ENCODE results near the gene INSR.
"Not testable (repeated sequence)": the region's sequence is repeated elsewhere in the genome, so short reads cannot be mapped to it uniquely, and the experiment has no call there.

INSR gene

DNA sequence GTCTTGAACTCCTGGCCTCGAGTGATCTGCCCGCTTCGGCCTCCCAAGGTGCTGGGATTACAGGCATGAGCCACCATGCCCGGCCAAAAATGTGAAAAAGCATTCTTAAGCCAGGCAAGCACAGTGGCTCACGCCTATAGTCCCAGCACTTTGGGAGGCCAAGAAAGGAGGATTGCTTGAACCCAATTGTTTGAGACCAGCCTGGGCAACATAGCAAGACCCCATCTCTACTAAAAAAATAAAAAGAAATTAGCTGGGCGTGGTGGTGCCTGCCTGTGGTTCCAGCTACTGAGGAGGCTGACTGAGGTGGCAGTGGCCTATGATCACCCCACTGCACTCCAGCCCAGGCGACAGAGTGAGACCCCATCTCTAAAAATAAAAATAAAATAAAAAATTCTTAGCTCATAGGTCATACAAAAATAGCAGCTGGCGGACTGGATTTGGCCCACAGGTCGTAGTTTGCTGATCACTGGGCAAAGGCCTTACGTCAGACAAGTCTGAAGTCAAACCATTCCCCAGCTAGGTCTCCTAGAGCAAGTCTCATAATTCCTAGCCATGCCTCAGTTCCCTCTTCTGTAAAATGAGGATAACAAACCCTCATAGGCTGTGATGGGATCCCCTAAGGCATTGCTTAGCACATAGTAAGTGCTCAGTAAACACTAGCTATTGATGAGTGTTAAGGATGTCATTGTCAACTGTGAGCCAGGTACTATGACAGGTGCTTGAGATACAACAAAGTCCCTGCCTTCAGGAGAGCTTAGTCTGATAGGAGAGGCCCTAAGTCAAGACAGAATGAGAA, 36.0 kb downstream of the INSR start:
- no peak for DNase-seq (ENCODE audit: low read depth)

DNA sequence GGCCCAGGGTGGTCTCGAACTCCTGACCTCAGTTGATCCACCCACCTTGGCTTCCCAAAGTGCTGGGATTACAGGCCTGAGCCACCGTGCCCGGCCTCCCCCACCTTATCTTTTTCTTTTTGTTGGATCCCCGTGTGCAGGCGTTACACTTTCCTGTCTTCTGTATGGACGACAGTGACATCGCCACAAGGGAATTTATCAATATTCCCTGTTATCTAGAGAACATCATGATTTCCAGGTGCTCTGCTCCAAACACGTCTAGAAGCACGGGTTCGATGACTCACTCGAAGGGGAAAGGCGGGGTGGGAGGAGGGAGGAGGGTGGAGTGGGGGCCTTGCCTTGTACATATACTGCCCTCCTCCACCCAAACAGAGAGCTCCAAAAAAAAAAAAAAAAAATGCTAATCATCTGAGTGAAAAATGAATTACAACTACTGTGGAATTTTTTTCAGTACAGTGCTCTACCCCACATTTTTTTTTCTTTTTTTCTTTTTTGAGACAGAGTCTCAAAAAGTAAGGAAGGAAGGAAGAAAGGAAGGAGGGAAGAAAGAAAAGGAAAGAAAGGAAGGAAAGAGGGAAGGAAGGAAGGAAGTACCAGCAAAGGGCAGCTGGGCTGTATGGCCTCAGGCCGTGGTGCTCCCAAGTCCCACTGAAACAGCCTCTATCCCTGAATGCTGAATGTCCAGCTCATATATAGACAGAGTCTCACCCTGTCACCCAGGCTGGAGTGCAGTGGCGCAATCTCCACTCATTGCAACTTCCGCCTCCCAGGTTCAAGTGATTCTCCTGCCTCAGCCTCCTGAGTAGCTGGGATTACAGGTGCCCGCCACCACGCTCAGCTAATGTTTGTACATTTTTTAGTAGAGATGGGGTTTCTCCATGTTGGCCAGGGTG, 36.8 kb downstream of the INSR start:
- DNase-seq (ENCODE audit: low read depth): no peak

DNA sequence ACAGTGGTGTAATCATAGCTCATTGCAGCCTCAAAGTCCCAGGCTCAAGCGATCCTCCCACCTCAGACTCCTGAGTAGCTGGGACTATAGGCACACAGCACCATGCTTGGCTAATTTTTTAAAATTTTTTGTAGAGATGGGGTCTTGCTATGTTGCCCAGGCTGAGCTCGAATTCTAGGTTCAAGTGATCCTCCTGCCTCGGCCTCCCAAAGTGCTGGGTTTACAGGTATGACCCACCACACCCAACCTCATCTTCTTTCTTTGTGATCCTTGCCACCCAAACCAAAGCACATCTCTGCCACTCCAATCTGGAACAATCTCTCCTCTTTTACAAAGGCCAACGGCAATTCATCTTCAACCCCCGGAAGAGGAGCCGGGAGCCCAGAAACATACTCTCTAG, 38.6 kb downstream of the INSR start:
- DNase-seq (ENCODE audit: low read depth): no peak

DNA sequence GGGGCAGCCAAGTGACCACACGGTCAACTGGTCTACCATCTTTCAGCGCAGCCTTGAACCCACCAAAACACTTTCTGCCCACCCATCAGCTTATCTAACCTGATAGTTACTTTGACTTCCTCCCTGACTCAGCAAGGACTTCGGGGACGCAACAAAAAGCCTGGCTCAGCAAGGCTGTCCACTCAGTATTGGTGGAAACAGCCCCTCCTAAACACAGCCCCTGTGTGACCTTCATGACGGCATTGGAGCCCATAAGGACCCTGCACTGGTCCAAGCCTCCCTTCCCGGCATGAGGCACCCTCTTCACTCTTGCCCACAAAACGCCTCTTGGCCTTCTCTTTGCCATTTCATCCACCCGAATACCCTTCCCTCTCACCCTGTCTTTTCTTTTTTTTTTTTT, 39.1 kb downstream of the INSR start:
- DNase-seq (ENCODE audit: low read depth): no peak

DNA sequence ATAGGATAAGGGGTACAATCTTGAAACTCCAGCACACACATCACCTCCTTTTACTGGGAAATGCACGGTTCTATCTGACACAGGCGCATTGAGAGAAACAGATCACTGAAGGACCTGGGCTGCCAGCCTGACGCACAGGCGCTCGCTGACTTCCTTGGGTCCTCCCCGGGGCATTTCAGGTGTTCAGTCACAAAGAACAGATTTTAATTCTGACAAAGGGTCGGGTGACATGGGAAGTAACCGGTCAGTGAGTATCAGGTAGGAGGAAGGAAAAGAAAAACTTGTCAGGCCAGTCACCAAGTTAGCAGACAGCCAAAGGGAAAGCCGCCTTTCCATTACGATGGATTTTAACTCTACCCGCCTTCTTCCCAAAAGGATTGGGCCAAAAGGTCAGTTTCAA, 39.6 kb downstream of the INSR start:
- DNase-seq (ENCODE audit: low read depth): no peak

DNA sequence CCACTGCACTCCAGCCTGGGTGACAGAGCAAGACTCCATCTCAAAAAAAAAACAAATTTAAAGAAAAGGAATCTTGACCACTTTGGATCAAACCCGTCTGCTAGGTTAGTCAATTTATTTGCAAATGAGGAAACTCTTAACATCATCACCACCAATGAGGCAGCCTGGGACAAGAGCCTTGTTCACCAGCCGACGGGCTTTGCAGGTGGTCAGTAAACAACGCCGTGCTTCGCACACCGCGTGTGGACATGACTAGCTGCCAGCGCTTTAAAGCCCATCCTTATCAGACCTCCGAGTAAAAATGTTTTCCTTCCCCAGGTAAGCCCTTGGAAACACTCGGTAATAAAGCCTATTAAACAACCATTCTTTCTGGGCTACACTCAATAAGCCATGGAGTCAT, 41.9 kb downstream of the INSR start:
- no peak for DNase-seq (ENCODE audit: low read depth)

DNA sequence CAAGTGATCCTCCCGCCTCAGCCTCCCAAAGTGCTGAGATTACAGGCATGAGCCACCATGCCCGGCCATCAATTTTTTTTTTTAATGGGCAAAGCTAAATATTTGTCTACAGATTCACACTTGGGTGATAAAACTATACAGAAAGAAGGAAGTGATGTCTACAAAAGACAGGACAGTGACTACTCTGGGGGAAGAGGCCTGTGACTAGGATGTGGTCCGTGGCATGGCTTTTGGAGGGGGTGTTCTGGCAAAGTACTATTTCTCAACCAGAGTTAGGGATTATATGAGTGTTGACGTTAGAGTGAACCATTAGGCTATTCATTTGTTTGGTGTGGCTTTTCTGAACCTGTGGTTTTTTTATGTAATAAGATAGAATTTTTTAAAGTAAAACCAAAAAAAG, 42.7 kb downstream of the INSR start:
- DNase-seq (ENCODE audit: low read depth): no peak

DNA sequence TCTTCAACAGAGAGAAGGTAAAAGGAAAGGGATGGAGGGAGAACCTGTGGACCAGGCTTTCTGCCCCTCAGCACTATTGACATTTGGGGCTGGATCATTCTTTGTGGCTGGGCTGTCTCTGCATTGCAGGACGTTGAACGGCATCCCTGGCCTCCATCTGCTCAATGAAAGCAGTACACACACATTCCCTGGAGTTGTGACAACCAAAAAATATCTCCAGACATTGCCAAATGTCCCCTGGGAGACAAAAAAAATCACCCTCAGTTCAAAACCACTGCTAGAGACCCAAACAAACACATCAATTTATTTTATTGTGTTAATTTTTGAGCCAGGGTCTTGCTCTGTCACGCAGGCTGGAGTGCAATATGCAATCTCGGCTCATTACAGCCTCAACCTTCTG, 43.3 kb downstream of the INSR start:
- DNase-seq (ENCODE audit: low read depth): no peak

DNA sequence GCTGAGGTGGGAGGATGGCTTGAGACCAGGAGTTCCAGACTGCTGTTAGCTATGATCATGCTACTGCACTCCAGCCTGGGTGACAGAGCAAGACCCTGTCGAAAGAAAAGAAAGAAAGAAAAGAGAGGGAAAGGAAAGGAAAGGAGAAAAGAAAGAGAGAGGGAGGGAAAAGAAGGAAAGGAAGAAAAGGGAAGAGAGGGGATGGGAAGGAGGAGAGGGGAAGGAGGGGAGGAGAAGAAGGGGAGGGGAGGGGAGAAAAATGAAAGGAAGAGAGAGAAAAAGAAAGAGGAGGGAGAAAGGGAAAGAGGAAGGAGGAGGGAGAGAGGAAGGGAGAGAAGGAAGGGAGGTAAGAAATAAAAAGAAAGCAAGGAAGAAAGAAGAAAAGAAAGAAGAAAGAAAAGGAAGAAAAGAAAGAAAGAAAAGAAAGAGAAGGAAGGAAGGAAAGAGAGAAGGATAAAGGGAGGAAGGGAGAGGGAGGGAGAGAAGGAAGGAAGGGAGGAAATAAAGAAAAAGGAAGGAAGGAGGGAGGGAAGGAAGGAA, 44.1 kb downstream of the INSR start:
- DNase-seq (ENCODE audit: low read depth): no peak

DNA sequence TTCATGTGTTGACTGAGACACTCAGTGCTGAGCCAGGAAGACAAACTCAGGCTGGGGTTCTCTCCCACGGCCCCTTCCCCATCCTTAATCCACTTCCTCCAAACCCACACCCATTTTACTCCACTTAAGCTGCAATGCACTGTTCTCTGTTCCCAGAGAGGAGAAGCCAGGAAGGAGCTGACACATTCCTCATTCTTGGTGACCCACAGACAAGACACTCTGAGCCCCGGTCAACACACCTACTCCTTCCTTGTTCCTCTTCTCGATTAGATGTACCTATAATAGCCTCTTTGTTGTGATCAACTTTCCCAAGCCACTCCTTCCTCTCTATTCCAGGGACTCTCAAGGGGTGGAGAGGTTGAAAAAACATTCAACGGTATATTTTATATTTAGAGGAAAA, 47.1 kb downstream of the INSR start:
- no peak for DNase-seq (ENCODE audit: low read depth)

DNA sequence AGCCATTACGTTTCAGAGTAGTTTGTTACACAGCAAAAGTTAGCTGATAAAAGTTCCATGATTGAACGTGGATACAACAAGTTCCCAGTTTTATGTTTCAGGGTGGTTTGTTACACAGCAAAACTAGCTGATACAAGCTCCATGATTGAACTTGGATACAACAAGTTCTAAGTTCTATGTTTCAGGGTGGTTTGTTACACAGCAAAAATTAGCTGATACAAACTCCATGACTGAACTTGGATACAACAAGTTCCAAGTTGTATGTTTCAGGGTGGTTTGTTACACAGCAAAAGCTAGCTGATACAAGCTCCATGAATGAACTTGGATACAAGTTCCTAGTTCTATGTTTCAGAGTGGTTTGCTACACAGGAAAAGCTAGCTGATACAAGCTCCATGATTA, 47.6 kb downstream of the INSR start:
- no peak for DNase-seq (ENCODE audit: low read depth)

DNA sequence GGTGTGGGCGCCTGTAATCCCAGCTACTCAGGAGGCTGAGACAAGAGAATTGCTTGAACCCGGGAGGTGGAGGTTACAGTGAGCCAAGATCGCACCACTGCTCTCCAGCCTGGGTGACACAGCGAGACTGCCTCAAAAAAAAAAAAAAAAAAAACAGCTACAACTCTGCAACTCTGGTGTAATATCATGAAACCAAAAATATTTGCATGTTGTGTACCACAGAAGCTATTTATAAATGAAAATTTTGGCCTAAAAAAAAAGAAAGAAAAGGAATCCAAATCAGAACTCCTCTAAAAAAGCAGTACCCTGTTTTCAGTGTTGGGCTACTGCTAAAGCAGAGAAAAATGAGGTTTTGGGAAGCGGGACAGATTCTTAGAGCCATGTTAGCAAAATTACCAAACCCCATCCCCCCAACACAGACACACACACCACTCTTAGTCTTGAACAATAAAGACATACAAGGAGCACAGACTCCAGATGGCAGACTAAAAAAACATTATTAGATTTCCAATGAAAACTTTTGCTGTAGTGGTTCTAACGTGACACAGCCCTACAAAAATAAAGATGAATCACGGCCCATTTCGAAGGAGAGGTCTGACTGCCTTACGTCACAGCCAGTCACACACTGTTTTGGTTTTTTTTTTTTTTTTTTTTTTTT, 51.5 kb downstream of the INSR start:
- no peak for DNase-seq (ENCODE audit: low read depth)

DNA sequence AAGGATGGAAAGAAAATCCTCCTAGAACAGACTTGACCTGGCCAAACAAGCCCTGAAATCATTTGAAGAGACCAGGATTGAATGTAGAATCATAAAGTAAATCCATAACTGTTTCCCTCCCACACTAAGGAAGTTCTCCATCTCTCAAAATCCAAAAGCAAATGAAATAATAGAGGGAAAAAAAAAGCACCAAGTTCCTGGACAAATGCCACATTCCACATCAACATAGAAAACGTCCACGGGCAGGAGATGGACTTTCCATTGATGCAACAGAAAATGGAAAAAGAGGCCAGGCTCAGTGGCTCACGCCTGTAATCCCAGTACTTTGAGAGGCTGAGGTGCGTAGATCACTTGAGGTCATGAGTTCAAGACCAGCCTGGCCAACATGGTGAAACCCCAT, 56.2 kb downstream of the INSR start:
- DNase-seq (ENCODE audit: low read depth): no peak

DNA sequence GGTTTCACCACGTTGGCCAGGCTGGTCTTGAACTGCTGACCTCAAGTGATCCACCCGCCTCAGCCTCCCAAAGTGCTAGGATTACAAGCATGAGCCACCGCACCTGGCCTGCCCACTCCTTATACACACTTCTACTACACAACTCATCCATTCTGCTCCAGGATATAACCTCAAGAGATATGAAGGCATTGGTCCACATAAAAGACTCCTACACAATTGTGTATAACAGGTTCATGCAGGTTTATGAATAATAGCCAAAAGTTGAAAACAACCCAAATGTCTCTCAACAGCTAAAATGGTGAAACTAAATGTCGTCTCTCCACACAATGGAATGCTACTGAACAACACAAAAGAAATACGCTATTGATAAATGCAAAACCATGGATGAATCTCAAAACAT, 58.1 kb downstream of the INSR start:
- no peak for DNase-seq (ENCODE audit: low read depth)

DNA sequence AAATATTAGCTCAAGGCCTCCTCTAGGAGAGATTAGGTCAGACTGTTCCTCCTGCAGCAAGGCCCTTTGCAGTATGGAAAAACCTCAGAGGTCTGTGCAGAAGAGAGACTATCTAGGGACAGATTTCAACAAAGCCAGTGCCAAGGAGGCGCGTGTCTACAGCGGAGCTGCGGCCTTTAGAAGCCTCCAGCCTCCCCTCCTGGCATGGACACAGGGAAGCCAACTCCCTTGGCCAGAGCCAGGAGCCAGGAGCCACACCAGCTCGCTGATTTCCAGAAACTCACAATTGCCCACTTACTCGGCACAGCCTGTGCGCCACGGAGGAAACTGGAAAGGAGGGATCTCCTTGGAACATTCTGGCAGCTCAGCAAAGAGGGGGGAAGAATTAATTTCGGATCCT, 63.4 kb downstream of the INSR start:
- DNase-seq (ENCODE audit: low read depth): no peak

DNA sequence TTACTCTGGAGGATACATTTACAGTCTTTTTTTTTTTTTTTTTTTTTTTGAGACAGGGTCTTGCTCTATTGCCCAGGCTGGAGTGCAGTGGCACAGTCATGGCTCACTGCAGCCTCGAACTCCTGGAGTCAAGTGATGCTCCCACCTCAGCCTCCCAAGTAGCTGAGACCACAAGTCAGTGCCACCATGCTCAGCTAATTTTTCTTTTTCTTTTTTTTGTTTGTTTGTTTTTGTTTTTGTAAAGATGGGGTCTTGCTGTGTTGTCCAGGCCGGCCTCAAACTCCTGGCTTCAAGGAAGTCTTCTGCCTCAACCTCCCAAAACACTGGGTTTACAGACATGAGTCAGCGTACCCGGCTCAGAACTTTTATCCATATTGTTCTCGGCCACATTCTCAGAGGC, 64.5 kb downstream of the INSR start:
- no peak for DNase-seq (ENCODE audit: low read depth)

DNA sequence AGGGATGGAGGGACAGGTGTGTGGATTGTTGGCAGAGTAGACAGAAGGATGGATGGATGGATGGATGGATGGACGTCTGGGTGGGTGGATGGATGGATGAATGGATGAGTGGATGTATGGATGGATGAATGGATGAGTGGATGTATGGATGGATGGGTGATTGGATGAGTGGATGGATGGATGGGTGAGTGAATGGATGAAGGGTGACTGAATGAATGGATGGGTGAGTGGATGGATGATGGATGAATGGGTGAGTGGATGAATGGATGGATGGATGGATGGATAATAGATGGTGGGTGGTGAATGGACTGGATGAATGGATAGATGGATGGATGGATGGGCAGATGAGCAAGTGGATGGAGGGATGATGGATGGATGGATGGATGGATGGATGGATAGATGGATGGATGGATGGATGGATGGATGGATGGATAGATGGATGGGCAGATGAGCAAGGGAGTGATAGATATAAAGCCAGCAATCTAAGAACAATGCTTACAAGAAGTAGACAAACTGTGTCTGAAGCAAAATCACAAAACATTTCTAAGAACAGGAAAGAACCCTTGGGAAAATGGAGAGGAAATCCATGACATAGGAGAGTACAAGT, 65.2 kb downstream of the INSR start:
- DNase-seq (ENCODE audit: low read depth): no peak

DNA sequence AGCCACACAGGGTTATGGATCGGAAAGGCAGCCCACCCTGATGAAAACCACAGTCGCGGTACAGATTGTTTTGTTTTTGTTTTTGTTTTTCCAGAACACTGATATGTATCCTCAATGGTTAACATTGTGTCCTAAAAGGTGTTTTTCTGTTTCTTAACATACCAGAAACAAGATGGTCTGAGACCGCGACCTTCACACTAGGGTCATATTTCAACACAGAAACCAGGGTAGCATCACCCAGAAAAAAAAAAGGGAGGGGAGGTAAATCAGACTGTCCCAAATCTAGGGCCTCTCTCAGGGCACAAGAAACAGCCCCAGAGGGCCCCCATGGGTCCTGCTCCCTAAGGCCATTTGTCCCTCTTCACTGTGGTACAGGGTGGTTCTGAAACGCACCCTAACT, 66.5 kb downstream of the INSR start:
- DNase-seq (ENCODE audit: low read depth): no peak

DNA sequence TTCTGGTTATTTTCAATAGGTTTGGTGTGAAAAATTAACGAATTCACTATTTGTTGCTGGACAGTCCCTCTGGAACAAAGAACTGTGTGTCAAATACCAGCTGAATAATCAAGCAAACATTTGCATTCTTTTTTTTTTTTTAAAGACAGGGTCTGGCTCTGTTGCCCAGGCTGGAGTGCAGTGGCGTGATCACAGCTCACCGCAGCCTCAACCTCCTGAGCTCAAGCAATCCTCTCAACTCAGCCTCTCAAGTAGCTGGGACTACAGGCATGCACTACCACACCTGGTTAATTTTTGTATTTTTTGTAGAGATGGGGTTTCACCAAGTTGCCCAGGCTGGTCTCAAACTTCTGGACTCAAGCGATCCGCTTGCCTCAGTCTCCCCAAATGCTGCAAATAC, 67.1 kb downstream of the INSR start:
- DNase-seq (ENCODE audit: low read depth): not testable (repeated sequence)

DNA sequence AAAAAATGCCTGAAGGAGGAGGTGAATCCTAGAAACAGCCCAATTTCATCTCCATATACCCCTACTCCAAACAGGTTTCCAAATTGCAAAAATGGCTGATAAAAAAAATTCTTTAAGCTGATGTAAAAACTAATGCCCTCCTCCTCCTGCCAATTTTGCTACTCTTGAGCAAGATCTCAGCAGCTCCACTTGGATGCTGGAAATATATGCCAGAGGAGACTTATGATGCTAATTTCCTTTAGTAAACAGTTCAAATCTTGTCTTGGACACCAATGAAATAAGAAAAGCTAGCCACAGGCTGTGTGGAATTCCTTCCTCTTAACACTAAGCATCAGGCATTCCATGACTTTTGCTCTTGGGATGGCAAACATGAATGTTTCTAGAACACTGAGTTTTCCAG, 67.5 kb downstream of the INSR start:
- no peak for DNase-seq (ENCODE audit: low read depth)

DNA sequence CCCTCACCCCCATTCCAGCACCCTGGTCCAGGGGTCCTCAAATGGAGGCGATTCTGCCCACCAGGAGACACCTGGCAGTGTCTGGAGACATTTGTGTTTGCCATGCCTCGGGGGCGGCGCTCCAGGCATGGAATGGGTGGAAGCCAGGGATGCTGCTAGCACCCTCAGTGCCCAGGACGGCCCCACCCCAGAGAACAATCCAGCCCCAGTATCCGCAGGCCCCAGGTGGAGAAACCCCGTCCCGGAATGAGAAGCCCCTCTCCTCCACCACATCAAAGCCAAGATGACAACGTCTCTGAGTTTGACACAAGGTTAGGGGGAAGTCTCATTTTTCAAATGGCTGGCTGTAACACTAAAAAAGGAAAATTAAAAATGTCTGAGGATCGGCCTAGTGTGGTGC, 68.5 kb downstream of the INSR start:
- no peak for DNase-seq (ENCODE audit: low read depth)

DNA sequence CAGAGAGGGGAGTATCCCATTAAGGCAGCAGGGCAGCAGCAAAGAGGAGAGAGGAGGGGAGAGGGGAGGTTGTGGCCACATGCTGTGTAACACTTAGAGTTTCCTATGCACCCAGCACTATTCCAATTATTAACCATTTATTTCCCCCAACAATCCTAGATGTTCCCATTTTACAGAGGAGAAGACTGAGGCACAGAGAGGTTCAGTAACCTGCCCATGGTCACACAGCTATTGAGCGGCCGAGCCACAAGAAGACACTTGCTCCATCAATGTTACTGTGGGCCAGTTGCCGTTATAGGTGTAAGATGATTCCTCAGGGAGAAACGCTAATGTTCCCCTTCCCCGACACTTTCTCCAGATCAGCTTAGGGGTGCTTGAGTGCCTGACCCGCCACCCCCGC, 69.2 kb downstream of the INSR start:
- no peak for DNase-seq (ENCODE audit: low read depth)

Data from activated T-cell treated with anti-CD3 and anti-CD28 coated beads for 24 hours (primary cell).